ENCODE results near the gene BMPR2. TPM values are rescaled to one million over a fixed set of nuclear protein-coding genes. Genes with fewer than 3 reads are reported as not detected.

BMPR2 gene
- polyA plus RNA-seq, 1 of the 3 experiments (the other 2 are of a cell fraction) = 10.2 TPM

- no peak for DNase-seq
- ChIA-PET POLR2A (no interaction called here), CTCF (interaction anchor here (1.0 kb wide), 1 partner anchor 21 kb away, joined by 3 read pairs; no protein-coding TSS in a partner anchor)
- Histone ChIP-seq H3K79me2 (ENCODE audit: insufficient read depth) (no peaks in the 10 kb centered on the region), H3F3A (replicated peaks; ENCODE audit: insufficient read depth) (peaks cover 8% of the 10 kb centered on the region), H3K4me2 (no peak overlapping the region), H3K27ac (ENCODE audit: low read depth in 2 of 2, low read length in 1 of 2) (no peak overlapping the region), H3K9me2 (no peaks in the 10 kb centered on the region), H3K36me3 (replicated peaks in 1 of 2; ENCODE audit: control insufficient read depth in 1 of 2, insufficient read depth in 2 of 2, low read length in 1 of 2) (no peaks in the 10 kb centered on the region), H2AFZ (ENCODE audit: low read depth) (no peak overlapping the region; the same call in 1 of the 2 replicates), H3K9me3 (no peaks in the 10 kb centered on the region), H4K20me1 (ENCODE audit: insufficient read depth) (no peaks in the 10 kb centered on the region), H3K9ac (no peak overlapping the region), H3K27me3 (ENCODE audit: insufficient read depth) (no peaks in the 10 kb centered on the region), H3K4me3 (ENCODE audit: low read depth in 2 of 2, low read length in 1 of 2) (no peak overlapping the region), H3K4me1 (ENCODE audit: control insufficient read depth in 1 of 2, insufficient read depth in 2 of 2, low read depth in 1 of 2, low read length in 1 of 2) (peaks cover 0 to 6% of the 10 kb centered on the region in 2 experiments; a peak in 1 of 4 replicates)
- 90% methylated on average over 7 of the region's 7 CpGs for WGBS (ENCODE audit: low lambda C conversion rate)
- TF ChIP-seq YY1 (IDR thresholded peaks at IDR 0.05; ENCODE audit: low read depth) (no peak), NFIC (IDR thresholded peaks at IDR 0.05; ENCODE audit: borderline replicate concordance) (no peak), TEAD4 (IDR thresholded peaks at IDR 0.05; ENCODE audit: borderline replicate concordance, insufficient read depth) (no peak)
Measured at GRCh38 chr2:202337706-202338346, 38.3 kb upstream of the BMPR2 start.

GRCh38 chr2:202339071-202339870, 36.9 kb upstream of the BMPR2 start:
- no peak overlapping the region for H3K9ac ChIP-seq
- H3K9me3 ChIP-seq = no peaks in the 10 kb centered on the region
- H3K27ac ChIP-seq (ENCODE audit: low read depth in 2 of 2, low read length in 1 of 2) = no peak overlapping the region
- TF ChIP-seq CHD2 (IDR thresholded peaks at IDR 0.05; ENCODE audit: low read length, partially characterized antibody) = no peak
- TF ChIP-seq PBX3 (IDR thresholded peaks at IDR 0.05) = 0 out of 2 replicates have a peak, but pooled peaks have one; percentile 15
- peak; percentile 44 for TF ChIP-seq JUND (IDR thresholded peaks at IDR 0.05)
- TF ChIP-seq NFIC (IDR thresholded peaks at IDR 0.05; ENCODE audit: borderline replicate concordance) = peak; percentile 56; the same call in 1 of the 2 replicates
- TF ChIP-seq ZBTB33 (IDR thresholded peaks at IDR 0.05; ENCODE audit: borderline replicate concordance, low read depth) = no peak
- TF ChIP-seq EP300 (IDR thresholded peaks at IDR 0.05; ENCODE audit: borderline replicate concordance in 1 of 2, low read depth in 1 of 2, low read length in 1 of 2) = no peak
- TF ChIP-seq POLR2AphosphoS5 (IDR thresholded peaks at IDR 0.05; ENCODE audit: low read depth, low read length) = no peak
- TF ChIP-seq TCF12 (IDR thresholded peaks at IDR 0.05) = no peak
- peaks cover 8% of the 10 kb centered on the region for H3F3A ChIP-seq (replicated peaks; ENCODE audit: insufficient read depth)
- CTCF ChIA-PET = interaction anchor here (1.0 kb wide), 1 partner anchor 22 kb away, joined by 3 read pairs; no protein-coding TSS in a partner anchor
- H3K36me3 ChIP-seq (replicated peaks in 1 of 2; ENCODE audit: control insufficient read depth in 1 of 2, insufficient read depth in 2 of 2, low read length in 1 of 2) = no peaks in the 10 kb centered on the region
- POLR2A ChIA-PET = no interaction called here
- H3K27me3 ChIP-seq (ENCODE audit: insufficient read depth) = no peaks in the 10 kb centered on the region
- H3K9me2 ChIP-seq = no peaks in the 10 kb centered on the region
- peaks cover 0 to 6% of the 10 kb centered on the region in 2 experiments; a peak in 1 of 4 replicates for H3K4me1 ChIP-seq (ENCODE audit: control insufficient read depth in 1 of 2, insufficient read depth in 2 of 2, low read depth in 1 of 2, low read length in 1 of 2)
- no peaks in the 10 kb centered on the region for H3K79me2 ChIP-seq (ENCODE audit: insufficient read depth)
- WGBS (ENCODE audit: low lambda C conversion rate) = 56% methylated on average over 3 of the region's 3 CpGs
- H3K4me2 ChIP-seq = no peak overlapping the region
- no peaks in the 10 kb centered on the region for H4K20me1 ChIP-seq (ENCODE audit: insufficient read depth)
- no peak overlapping the region for H2AFZ ChIP-seq (ENCODE audit: low read depth)
- no peak for DNase-seq
- H3K4me3 ChIP-seq (ENCODE audit: low read depth in 2 of 2, low read length in 1 of 2) = no peak overlapping the region
